AG04449 (cell line): ENCODE results near the gene GABRG3.
"Not testable (repeated sequence)": the region's sequence is repeated elsewhere in the genome, so short reads cannot be mapped to it uniquely, and the experiment has no call there.

Experiments
- CTCF ChIA-PET: fragments of 350-600 bp; formaldehyde crosslinking; extraction: SDS; loops from one replicate; lab custom pipeline; 2021; ENCODE audit warnings: antibody characterized with exemption; lab: Yijun Ruan, JAX
- POLR2A ChIA-PET: fragments of 400-600, 350-600 bp; formaldehyde crosslinking; extraction: SDS; loops from one replicate; lab custom pipeline; 2020; ENCODE audit warnings: antibody characterized with exemption, inconsistent platforms; lab: Yijun Ruan, JAX
- DNase-seq: peaks from one replicate; pipeline ENCODE4 v3.0.0-alpha.2; 2010; ENCODE audit warnings: low read depth, low spot score
- H3K4me3 ChIP-seq: 2 replicates; pipeline ENCODE4 v1.5.1; 2011; ENCODE audit warnings: low read depth, mild to moderate bottlenecking, control low read depth, low read length
- CTCF ChIP-seq: IDR thresholded peaks from one replicate; pipeline ENCODE4 v1.5.1; 2011; ENCODE audit warnings: mild to moderate bottlenecking, moderate library complexity, low read length, control low read depth, inconsistent platforms; ENCODE audit not compliant: insufficient read depth; ENCODE audit errors: missing control alignments

Gene GABRG3

GRCh38 chr15:26972636-26973035, 1.7 kb downstream of the GABRG3 start:
- no peak for TF ChIP-seq CTCF
- CTCF ChIA-PET = interaction anchor here (1.3 kb wide), 1 partner anchor 20 kb away, joined by 4 read pairs; no protein-coding TSS in a partner anchor
- no peak overlapping the region for H3K4me3 ChIP-seq
- POLR2A ChIA-PET = no interaction called here
- no peak for DNase-seq

- CTCF ChIA-PET = interaction anchor here (1.1 to 1.3 kb wide), 2 partner anchors 83 to 385 kb away, joined by 3 to 5 read pairs; no protein-coding TSS in a partner anchor
- TF ChIP-seq CTCF = peak; percentile 12
- POLR2A ChIA-PET = no interaction called here
- DNase-seq = no peak
- H3K4me3 ChIP-seq = no peak overlapping the region
Observed at GRCh38 chr15:26974120-26974780, 3.3 kb downstream of the GABRG3 start.

GRCh38 chr15:26981492-26981891, 10.5 kb downstream of the GABRG3 start:
- POLR2A ChIA-PET = no interaction called here
- CTCF ChIA-PET = no interaction called here
- TF ChIP-seq CTCF = no peak
- no peak overlapping the region for H3K4me3 ChIP-seq
- DNase-seq = no peak

GRCh38 chr15:26983822-26984221, 12.8 kb downstream of the GABRG3 start:
- ChIA-PET POLR2A (no interaction called here), CTCF (no interaction called here)
- no peak overlapping the region for H3K4me3 ChIP-seq
- TF ChIP-seq CTCF = no peak
- DNase-seq = no peak

GRCh38 chr15:26985050-26985449, 14.1 kb downstream of the GABRG3 start:
- POLR2A ChIA-PET = no interaction called here
- no peak overlapping the region for H3K4me3 ChIP-seq
- DNase-seq = no peak
- no peak for TF ChIP-seq CTCF
- CTCF ChIA-PET = no interaction called here

GRCh38 chr15:26996250-26996649, 25.3 kb downstream of the GABRG3 start:
- CTCF ChIA-PET = no interaction called here
- no peak for TF ChIP-seq CTCF
- DNase-seq = no peak
- H3K4me3 ChIP-seq = no peak overlapping the region
- POLR2A ChIA-PET = no interaction called here

GRCh38 chr15:27003003-27003402, 32.0 kb downstream of the GABRG3 start:
- POLR2A ChIA-PET, H3K4me3 ChIP-seq, DNase-seq: not testable (repeated sequence)
- CTCF ChIA-PET = interaction anchor here (1.1 kb wide), 1 partner anchor 13 kb away, joined by 3 read pairs; no protein-coding TSS in a partner anchor

- CTCF ChIA-PET, H3K4me3 ChIP-seq, POLR2A ChIA-PET, DNase-seq: not testable (repeated sequence)
Observed at GRCh38 chr15:27004226-27004625, 33.2 kb downstream of the GABRG3 start.
